ENCODE data around the gene ELK4. TPM values are rescaled to one million over a fixed set of nuclear protein-coding genes. Genes with fewer than 3 reads are reported as not detected.
A peak's percentile ranks its signal among the peaks of the same experiment; 100 is the strongest.

Gene ELK4
- total and polyA plus RNA-seq, 2 of the 13 experiments (the other 11 are each of a cell fraction or from before 2014, with no cell fraction given): 8.3 to 13.1 TPM

- in situ Hi-C loops (cut with HindIII; ENCODE audit: extremely low pct_ligation_motif_present, low pct_unique_long_range_greater_than_20kb): loop anchor here (5.0 kb wide), 1 partner anchor 67 kb away; no protein-coding TSS in a partner anchor
- TF ChIP-seq ZNF12 (CRISPR knock-in tag; IDR thresholded peaks at IDR 0.05): no peak
- TF ChIP-seq ZNF136 (CRISPR knock-in tag; IDR thresholded peaks at IDR 0.05; ENCODE audit: low read depth): peak; percentile 58; the same call in 1 of the 2 replicates
- no peak for TF ChIP-seq SRSF9 (IDR thresholded peaks at IDR 0.05; ENCODE audit: borderline replicate concordance, insufficient read depth, low read depth, low read length, poor library complexity, severe bottlenecking)
- TF ChIP-seq KLF9 (CRISPR knock-in tag; IDR thresholded peaks at IDR 0.05; ENCODE audit: low read depth): no peak
- no peak for TF ChIP-seq ZNF207 (IDR thresholded peaks at IDR 0.05; ENCODE audit: borderline replicate concordance)
- no peak for TF ChIP-seq IRX3 (CRISPR knock-in tag; IDR thresholded peaks at IDR 0.05; ENCODE audit: borderline replicate concordance, low read depth)
- no peak for TF ChIP-seq DPF2 (CRISPR knock-in tag; IDR thresholded peaks at IDR 0.05; ENCODE audit: borderline replicate concordance, low read depth)
- TF ChIP-seq LCORL (IDR thresholded peaks at IDR 0.05): no peak
- TF ChIP-seq LCORL (CRISPR knock-in tag; IDR thresholded peaks at IDR 0.05): peak; percentile 47; the same call in 1 of the 2 replicates
- no peak for TF ChIP-seq JUN (CRISPR knock-in tag; IDR thresholded peaks at IDR 0.05)
- 0 out of 2 replicates have a peak, but pooled peaks have one; percentile 17 for TF ChIP-seq ELF1 (CRISPR knock-in tag; IDR thresholded peaks at IDR 0.05)
- no peak for TF ChIP-seq JDP2 (CRISPR knock-in tag; IDR thresholded peaks at IDR 0.05; ENCODE audit: borderline replicate concordance)
- TF ChIP-seq ZNF543 (CRISPR knock-in tag; IDR thresholded peaks at IDR 0.05): peak; percentile 56; the same call in 1 of the 2 replicates
- no peak for TF ChIP-seq ONECUT2 (CRISPR knock-in tag; IDR thresholded peaks at IDR 0.05)
- TF ChIP-seq FOXC1 (CRISPR knock-in tag; IDR thresholded peaks at IDR 0.05; ENCODE audit: borderline replicate concordance): peak; percentile 61; the same call in 1 of the 2 replicates
- no peak for TF ChIP-seq CBX2 (IDR thresholded peaks at IDR 0.05; ENCODE audit: low read depth, low read length)
- no peak for TF ChIP-seq CBX2 (CRISPR knock-in tag; IDR thresholded peaks at IDR 0.05; ENCODE audit: low read depth)
- peak; percentile 20; the same call in 1 of the 2 replicates for TF ChIP-seq RXRB (CRISPR knock-in tag; IDR thresholded peaks at IDR 0.05; ENCODE audit: borderline replicate concordance)
- no peak for TF ChIP-seq CERS6 (CRISPR knock-in tag; IDR thresholded peaks at IDR 0.05)
- TF ChIP-seq MAZ (IDR thresholded peaks at IDR 0.05; ENCODE audit: borderline replicate concordance, low read depth, low read length): peak; percentile 75
- 0 out of 2 replicates have a peak, but pooled peaks have one; percentile 55 for TF ChIP-seq MAZ (CRISPR knock-in tag; IDR thresholded peaks at IDR 0.05; ENCODE audit: low read depth)
- no peak for TF ChIP-seq AGO1 (IDR thresholded peaks at IDR 0.05; ENCODE audit: low read depth, low read length, poor library complexity, severe bottlenecking)
- TF ChIP-seq ZNF274 (CRISPR knock-in tag; IDR thresholded peaks at IDR 0.05): peak; percentile 44; the same call in 1 of the 2 replicates
- no peak for TF ChIP-seq ZNF343 (CRISPR knock-in tag; IDR thresholded peaks at IDR 0.05)
- peak; percentile 30; the same call in 1 of the 2 replicates for TF ChIP-seq GABPB1 (CRISPR knock-in tag; IDR thresholded peaks at IDR 0.05)
- peak; percentile 98 for TF ChIP-seq RAD21 (CRISPR knock-in tag; IDR thresholded peaks at IDR 0.05)
- TF ChIP-seq ZNF17 (CRISPR knock-in tag; IDR thresholded peaks at IDR 0.05): no peak
These were observed 27.3 kb upstream of the ELK4 start for GRCh38 chr1:205658943-205659581.

More at GRCh38 chr1:205658943-205659581, 27.3 kb upstream of the ELK4 start:
- ChIA-PET CTCF (ENCODE audit: low intra/inter-chr PET ratio, low total read pairs) (interaction anchor here (0.6 to 5.2 kb wide), 5 partner anchors 13 to 249 kb away, joined by 3 to 99 read pairs (median 27); no protein-coding TSS in a partner anchor), POLR2A (interaction anchor here (1.1 to 2.8 kb wide), 8 partner anchors 17 to 90 kb away, joined by 3 to 35 read pairs (median 6); partner anchors contain the start of genes ELK4, NUCKS1 and SLC45A3)
- no peak overlapping the region for H3K4me3 ChIP-seq (replicated peaks in 1 of 3; ENCODE audit: insufficient read depth in 1 of 3, low read depth in 2 of 3, low read length in 3 of 3)
- H4K20me1 ChIP-seq (ENCODE audit: insufficient read depth, low read length): no peaks in the 10 kb centered on the region
- FAIRE-seq (peak; percentile 58), DNase-seq (ENCODE audit: low spot score) (peak; percentile 46), ATAC-seq (peak; percentile 93)
- H3K27me3 ChIP-seq (ENCODE audit: control insufficient read depth in 1 of 2, insufficient read depth in 2 of 2, low read length in 2 of 2): no peaks in the 10 kb centered on the region
- H2AFZ ChIP-seq (ENCODE audit: low read length): no peak overlapping the region
- intact Hi-C loops (cut with micrococcal nuclease; ENCODE audit: unreplicated experiment): loop anchor here (1.0 to 10.0 kb wide), 2 partner anchors 52 to 256 kb away; no protein-coding TSS in a partner anchor
- H3K36me3 ChIP-seq (replicated peaks in 1 of 2; ENCODE audit: control insufficient read depth in 1 of 2, insufficient read depth in 2 of 2, low read length in 2 of 2): peaks cover 0 to 1% of the 10 kb centered on the region in 2 experiments; a peak in 1 of 5 replicates
- no peak overlapping the region for H3K27ac ChIP-seq (ENCODE audit: extremely low read length, insufficient read depth, low read length)
- no peaks in the 10 kb centered on the region for H3K9me3 ChIP-seq (ENCODE audit: low read length)
- WGBS (ENCODE audit: low lambda C conversion rate): 46% methylated on average over 14 of the region's 20 CpGs
- H3K79me2 ChIP-seq (ENCODE audit: insufficient read depth, low read length): no peaks in the 10 kb centered on the region
- H3K9ac ChIP-seq (ENCODE audit: insufficient read depth, low read depth, low read length): no peak overlapping the region
- no peak overlapping the region for H3K4me2 ChIP-seq (ENCODE audit: low read depth, low read length)
- no TSS peak for BruUV-seq (replicated peaks)
- peaks cover 6% of the 10 kb centered on the region for H3K4me1 ChIP-seq (ENCODE audit: insufficient read depth, low read length)
